B cell (primary cell): Measurements from ENCODE around the gene CCNL1. TPM values are rescaled to one million over a fixed set of nuclear protein-coding genes. Genes with fewer than 3 reads are reported as not detected.

Source experiments
- ATAC-seq: fragments of 200-7000 bp; cut with Tn5 transposase; one replicate; pipeline ENCODE4 v1.10.0; 2021; ENCODE audit warnings: low read depth, mild to moderate bottlenecking, moderate number of reproducible peaks, moderate library complexity
- CTCF ChIA-PET: fragments of 350-600 bp; sonication (Branson Sonifier 250); formaldehyde crosslinking; loops from one replicate; lab custom pipeline; 2021; ENCODE audit warnings: antibody characterized with exemption, inconsistent platforms; lab: Charles Lee
- POLR2A ChIA-PET: fragments of 350-600 bp; sonication (Branson Sonifier 250); formaldehyde crosslinking; loops from one replicate; lab custom pipeline; 2021; ENCODE audit warnings: antibody characterized with exemption; lab: Charles Lee
- DNase-seq: peaks from one replicate; pipeline ENCODE4 v3.0.0; 2013
- H2AFZ ChIP-seq: 2 replicates; pipeline ENCODE4 v1.6.1; 2012; ENCODE audit warnings: mild to moderate bottlenecking, low read depth, low read length; ENCODE audit not compliant: insufficient read depth, poor library complexity, severe bottlenecking
- H3K27ac ChIP-seq, 2 donors: 1 replicate in 1 of 2; 2 replicates in 1 of 2; pipeline ENCODE4 v1.5.1; 2012 to 2013; ENCODE audit warnings: low read length in 2 of 2, mild to moderate bottlenecking in 2 of 2, moderate library complexity in 1 of 2
- H3K27me3 ChIP-seq, 4 experiments: fragments of 200-600 bp in 1 of 4; sonication (generic) in 1 of 4; replicated peaks in 1 of 4; 1 replicate in 2 of 4; 2 replicates in 2 of 4; pipeline versions ENCODE4 v1.6.1 to v1.7.0; 2013 to 2016; ENCODE audit warnings: low read length in 3 of 4, mild to moderate bottlenecking in 2 of 4, mixed read lengths in 1 of 4, moderate library complexity in 1 of 4; ENCODE audit not compliant: insufficient read depth in 4 of 4, control insufficient read depth in 3 of 4; ENCODE audit errors: control extremely low read depth in 1 of 4
- H3K36me3 ChIP-seq, 2 experiments: replicated peaks in 1 of 2; 1 replicate in 1 of 2; 2 replicates in 1 of 2; pipeline versions ENCODE4 v1.6.1 to v1.7.1; 2013; ENCODE audit warnings: low read length in 1 of 2; ENCODE audit not compliant: insufficient read depth in 2 of 2, control insufficient read depth in 1 of 2; ENCODE audit errors: control extremely low read depth in 1 of 2, extremely low read depth in 1 of 2
- H3K4me1 ChIP-seq, 2 donors: fragments of 200-600 bp in 1 of 2; sonication (generic) in 1 of 2; 1 replicate in 1 of 2; 2 replicates in 1 of 2; pipeline versions ENCODE4 v1.5.1 to v1.6.1; 2013 to 2017; ENCODE audit warnings: low read length in 2 of 2; ENCODE audit not compliant: control insufficient read depth in 2 of 2, insufficient read depth in 2 of 2
- H3K4me2 ChIP-seq: replicated peaks from 2 replicates; pipeline ENCODE3; 2012; ENCODE audit warnings: mild to moderate bottlenecking, low read depth, low read length; ENCODE audit not compliant: poor library complexity, severe bottlenecking
- H3K4me3 ChIP-seq, 5 experiments: fragments of 200-600 bp in 1 of 5; sonication (generic) in 1 of 5; 1 replicate in 3 of 5; 2 replicates in 2 of 5; pipeline versions ENCODE4 v1.5.1 to v1.7.0; 2011 to 2016; ENCODE audit warnings: low read length in 4 of 5, mild to moderate bottlenecking in 4 of 5, low read depth in 2 of 5, control low read depth in 1 of 5, moderate library complexity in 1 of 5; ENCODE audit not compliant: insufficient read depth in 1 of 5; ENCODE audit errors: control extremely low read depth in 1 of 5, extremely low read depth in 1 of 5
- H3K79me2 ChIP-seq: fragments of 200-600 bp; sonication (generic); one replicate; pipeline ENCODE4 v1.6.0; 2016; ENCODE audit warnings: low read length; ENCODE audit not compliant: control insufficient read depth, insufficient read depth
- H3K9ac ChIP-seq: fragments of 200-600 bp; sonication (generic); 2 replicates; pipeline ENCODE4 v1.6.1; 2017; ENCODE audit warnings: mild to moderate bottlenecking, low read length, moderate library complexity
- H3K9me3 ChIP-seq, 3 donors: one replicate each; pipeline versions ENCODE4 v1.6.1 to v1.7.1; 2013; ENCODE audit warnings: low read length in 2 of 3; ENCODE audit not compliant: control insufficient read depth in 2 of 3, insufficient read depth in 1 of 3; ENCODE audit errors: control extremely low read depth in 1 of 3
- H4K20me1 ChIP-seq: 2 replicates; pipeline ENCODE4 v1.6.0; 2012; ENCODE audit warnings: mild to moderate bottlenecking, low read length; ENCODE audit not compliant: insufficient read depth, control insufficient read depth, poor library complexity, severe bottlenecking
- H3K27ac Mint-ChIP-seq: one replicate; pipeline ENCODE4 v1.8.0; 2021; ENCODE audit warnings: mixed read lengths
- H3K27me3 Mint-ChIP-seq: one replicate; pipeline ENCODE4 v1.8.0; 2021; ENCODE audit warnings: mixed read lengths
- H3K4me1 Mint-ChIP-seq: one replicate; pipeline ENCODE4 v1.8.0; 2021; ENCODE audit warnings: mixed read lengths
- H3K4me3 Mint-ChIP-seq: one replicate; pipeline ENCODE4 v1.8.0; 2021; ENCODE audit warnings: mixed read lengths
- H3K9me3 Mint-ChIP-seq: one replicate; pipeline ENCODE4 v1.8.0; 2022; ENCODE audit warnings: mixed read lengths; ENCODE audit not compliant: insufficient read depth
- EZH2 ChIP-seq: IDR thresholded peaks from 2 replicates; pipeline ENCODE4 v1.6.1; 2012; ENCODE audit warnings: borderline replicate concordance, low read depth, mild to moderate bottlenecking, moderate library complexity, low read length; ENCODE audit not compliant: insufficient read depth, poor library complexity, severe bottlenecking
- WGBS: methylation state at CpG from one replicate; pipeline ENCODE4 v1.1.5; 2013; ENCODE audit warnings: missing lambda C conversion rate; ENCODE audit not compliant: insufficient coverage; 5-methylcytosine and 5-hydroxymethylcytosine counted together
- intact Hi-C: fragments of 100-400 bp; cut with micrococcal nuclease; formaldehyde crosslinking; loops from one replicate; pipeline ENCODE4 v1.10.0; 2022
- polyA plus RNA-seq: library from polyadenylated mRNA; depleted of rRNA; stranded (reverse); fragments of >200 nt; gene quantifications from 2 replicates; pipeline ENCODE4 v1.2.3, GENCODE V29; 2012
- total RNA-seq, 2 donors: library from RNA; stranded (reverse); fragments of 120-200 nt in 1 of 2; gene quantifications; 1 replicate in 1 of 2; 2 replicates in 1 of 2; pipeline versions ENCODE4 v1.2.3 to v1.2.4, GENCODE V29; 2013 to 2022
- TF ChIP-seq, protein P1 (sequence below): fragments of 200-600 bp; IDR thresholded peaks from one replicate; pipeline ENCODE4 v1.8.0; 2022; ENCODE audit warnings: antibody characterized with exemption, mild to moderate bottlenecking

The CCNL1 gene
- total and polyA plus RNA-seq, 2 donors (not counting 1 experiment from before 2014, with no cell fraction given) = 322 to 655 TPM

DNA sequence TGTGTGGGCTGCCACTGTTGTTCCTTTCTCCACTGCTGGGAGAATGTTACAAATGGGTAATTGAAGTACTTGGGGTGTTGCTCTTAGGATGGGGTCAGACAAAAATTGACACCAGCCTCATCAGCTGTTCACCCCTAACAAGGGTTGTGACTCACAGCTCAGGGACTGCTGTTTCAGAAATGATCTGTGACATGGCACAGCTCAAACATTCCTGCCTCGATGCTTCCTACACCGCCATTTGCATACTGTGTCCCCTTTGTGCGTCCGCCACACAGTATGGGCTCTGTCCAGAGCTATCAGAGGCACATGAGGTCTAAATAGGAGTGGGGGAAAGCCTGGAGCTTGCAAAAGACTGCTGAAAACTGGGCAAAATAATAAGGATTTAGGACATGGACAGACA lies 43.9 kb downstream of the CCNL1 start:
- ChIA-PET POLR2A (no interaction called here), CTCF (interaction anchor here (1.3 to 1.6 kb wide), 3 partner anchors 10 to 33 kb away, joined by 3 to 7 read pairs (median 6); no protein-coding TSS in a partner anchor)
- no peak overlapping the region for H3K4me3 ChIP-seq
- TF ChIP-seq, protein P1, sequence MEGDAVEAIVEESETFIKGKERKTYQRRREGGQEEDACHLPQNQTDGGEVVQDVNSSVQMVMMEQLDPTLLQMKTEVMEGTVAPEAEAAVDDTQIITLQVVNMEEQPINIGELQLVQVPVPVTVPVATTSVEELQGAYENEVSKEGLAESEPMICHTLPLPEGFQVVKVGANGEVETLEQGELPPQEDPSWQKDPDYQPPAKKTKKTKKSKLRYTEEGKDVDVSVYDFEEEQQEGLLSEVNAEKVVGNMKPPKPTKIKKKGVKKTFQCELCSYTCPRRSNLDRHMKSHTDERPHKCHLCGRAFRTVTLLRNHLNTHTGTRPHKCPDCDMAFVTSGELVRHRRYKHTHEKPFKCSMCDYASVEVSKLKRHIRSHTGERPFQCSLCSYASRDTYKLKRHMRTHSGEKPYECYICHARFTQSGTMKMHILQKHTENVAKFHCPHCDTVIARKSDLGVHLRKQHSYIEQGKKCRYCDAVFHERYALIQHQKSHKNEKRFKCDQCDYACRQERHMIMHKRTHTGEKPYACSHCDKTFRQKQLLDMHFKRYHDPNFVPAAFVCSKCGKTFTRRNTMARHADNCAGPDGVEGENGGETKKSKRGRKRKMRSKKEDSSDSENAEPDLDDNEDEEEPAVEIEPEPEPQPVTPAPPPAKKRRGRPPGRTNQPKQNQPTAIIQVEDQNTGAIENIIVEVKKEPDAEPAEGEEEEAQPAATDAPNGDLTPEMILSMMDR = no peak
- no peak for TF ChIP-seq EZH2
- DNase-seq (no peak), ATAC-seq (no peak)
- H3K27ac Mint-ChIP-seq = no peak overlapping the region
- H3K27ac ChIP-seq = no peak overlapping the region
- H4K20me1 ChIP-seq = no peaks in the 10 kb centered on the region
- peaks cover 10% of the 10 kb centered on the region for H3K27me3 Mint-ChIP-seq
- H3K4me1 ChIP-seq = no peaks in the 10 kb centered on the region
- no peak overlapping the region for H3K4me2 ChIP-seq
- H3K27me3 ChIP-seq = no peaks in the 10 kb centered on the region
- no peaks in the 10 kb centered on the region for H3K79me2 ChIP-seq
- H3K36me3 ChIP-seq = no peaks in the 10 kb centered on the region
- intact Hi-C loops = no loop called here
- H3K9me3 ChIP-seq = peaks cover 0 to 5% (median 0%) of the 10 kb centered on the region in 3 donors
- no peak overlapping the region for H3K9ac ChIP-seq
- no peak overlapping the region for H2AFZ ChIP-seq
- no peaks in the 10 kb centered on the region for H3K4me1 Mint-ChIP-seq
- H3K4me3 Mint-ChIP-seq = no peak overlapping the region
- 91% methylated on average over 4 of the region's 4 CpGs for WGBS
- H3K9me3 Mint-ChIP-seq = no peaks in the 10 kb centered on the region

DNA sequence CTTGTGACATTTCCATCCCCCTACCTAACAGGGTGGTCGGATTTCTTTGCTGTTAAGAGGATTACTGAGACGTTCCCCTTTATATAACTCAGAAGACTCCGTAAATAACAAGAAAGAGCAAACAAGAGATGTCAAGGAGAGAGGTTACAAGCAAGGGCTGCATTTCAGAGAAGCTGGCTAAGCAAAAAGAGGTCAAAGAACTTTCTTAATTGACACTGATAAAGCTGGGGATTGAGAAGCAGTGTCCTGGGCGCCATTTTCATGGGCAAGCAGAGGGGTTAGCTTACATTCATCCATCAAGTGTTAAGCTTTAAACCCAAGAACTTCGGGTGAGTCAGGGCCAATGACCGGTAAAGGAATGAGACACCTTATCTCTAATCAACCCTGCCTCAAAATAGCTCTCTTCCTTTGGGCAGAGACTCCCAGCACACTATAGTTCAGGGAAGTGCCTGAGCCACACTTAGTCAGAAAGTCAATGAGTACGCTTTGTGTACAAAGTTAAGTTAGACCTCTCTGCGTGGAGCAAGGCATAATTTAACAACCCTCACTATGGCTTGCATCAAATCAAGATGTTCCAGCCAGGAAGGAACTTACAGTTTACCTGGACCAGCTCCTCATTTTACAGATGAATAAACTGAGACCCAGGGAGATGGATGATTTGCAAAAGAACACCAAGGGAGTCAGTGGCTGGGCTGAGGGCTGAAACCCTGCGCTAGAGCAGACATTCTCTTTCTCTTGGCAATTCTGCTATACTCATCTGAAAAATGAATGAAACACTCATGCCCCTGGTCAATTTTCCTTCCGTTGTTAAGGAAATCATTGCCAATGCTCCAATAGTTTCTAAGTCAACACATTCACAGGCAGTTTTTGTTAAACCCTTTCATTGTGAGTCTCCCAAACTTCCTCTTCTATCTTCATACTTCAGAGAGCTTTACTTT lies 44.6 kb downstream of the CCNL1 start:
- H3K9me3 ChIP-seq = peaks cover 0 to 5% (median 0%) of the 10 kb centered on the region in 3 donors
- H3K9ac ChIP-seq = no peak overlapping the region
- ATAC-seq = no peak
- H3K36me3 ChIP-seq = no peaks in the 10 kb centered on the region
- H3K4me1 ChIP-seq = no peaks in the 10 kb centered on the region
- H3K4me3 ChIP-seq = no peak overlapping the region
- Mint-ChIP-seq H3K4me3 (no peak overlapping the region), H3K27me3 (peaks cover 10% of the 10 kb centered on the region), H3K27ac (no peak overlapping the region), H3K9me3 (no peaks in the 10 kb centered on the region), H3K4me1 (no peaks in the 10 kb centered on the region)
- no peaks in the 10 kb centered on the region for H4K20me1 ChIP-seq
- no peak overlapping the region for H2AFZ ChIP-seq
- no peaks in the 10 kb centered on the region for H3K79me2 ChIP-seq
- TF ChIP-seq, protein P1 = no peak
- no peak for TF ChIP-seq EZH2
- no peak for DNase-seq
- POLR2A ChIA-PET = no interaction called here
- 75% methylated on average over 6 of the region's 10 CpGs for WGBS
- intact Hi-C loops = no loop called here
- no peak overlapping the region for H3K4me2 ChIP-seq
- no peak overlapping the region for H3K27ac ChIP-seq
- CTCF ChIA-PET = interaction anchor here (1.3 kb wide), 2 partner anchors 22 to 33 kb away, joined by 3 to 7 read pairs; no protein-coding TSS in a partner anchor
- no peaks in the 10 kb centered on the region for H3K27me3 ChIP-seq
